AG04449 (cell line): ENCODE results near the gene PF4V1.

Experiments
- CTCF ChIA-PET: fragments of 350-600 bp; formaldehyde crosslinking; extraction: SDS; loops from one replicate; lab custom pipeline; 2021; ENCODE audit warnings: antibody characterized with exemption; lab: Yijun Ruan, JAX
- POLR2A ChIA-PET: fragments of 400-600, 350-600 bp; formaldehyde crosslinking; extraction: SDS; loops from one replicate; lab custom pipeline; 2020; ENCODE audit warnings: antibody characterized with exemption, inconsistent platforms; lab: Yijun Ruan, JAX
- DNase-seq: peaks from one replicate; pipeline ENCODE4 v3.0.0-alpha.2; 2010; ENCODE audit warnings: low read depth, low spot score
- H3K4me3 ChIP-seq: 2 replicates; pipeline ENCODE4 v1.5.1; 2011; ENCODE audit warnings: low read depth, mild to moderate bottlenecking, control low read depth, low read length
- CTCF ChIP-seq: IDR thresholded peaks from one replicate; pipeline ENCODE4 v1.5.1; 2011; ENCODE audit warnings: mild to moderate bottlenecking, moderate library complexity, low read length, control low read depth, inconsistent platforms; ENCODE audit not compliant: insufficient read depth; ENCODE audit errors: missing control alignments

The PF4V1 gene

GRCh38 chr4:73869130-73870055 is 16.3 kb downstream of the PF4V1 start, which contains the start of gene CXCL1:
Gene CXCL1, plus strand, starts transcription at chr4:73869393. Its CDS starts 78 bp downstream, at chr4:73869471.
- ChIA-PET POLR2A (no interaction called here), CTCF (interaction anchor here (1.0 to 1.6 kb wide), 6 partner anchors 9 to 139 kb away, joined by 3 to 6 read pairs (median 4); no protein-coding TSS in a partner anchor)
- peak within 1 kb of the TSS; percentile 59 for H3K4me3 ChIP-seq
- DNase-seq: no peak
- no peak for TF ChIP-seq CTCF

GRCh38 chr4:73870260-73870659 is 17.2 kb downstream of the PF4V1 start:
- ChIA-PET POLR2A (no interaction called here), CTCF (no interaction called here)
- DNase-seq: no peak
- H3K4me3 ChIP-seq: no peak overlapping the region
- TF ChIP-seq CTCF: no peak

GRCh38 chr4:73870768-73871167 is 17.7 kb downstream of the PF4V1 start:
- TF ChIP-seq CTCF: no peak
- no peak for DNase-seq
- ChIA-PET POLR2A (no interaction called here), CTCF (no interaction called here)
- no peak overlapping the region for H3K4me3 ChIP-seq

GRCh38 chr4:73871511-73872310 is 18.6 kb downstream of the PF4V1 start:
- CTCF ChIA-PET: interaction anchor here (1.0 to 1.5 kb wide), 2 partner anchors 20 to 144 kb away, joined by 3 to 4 read pairs; no protein-coding TSS in a partner anchor
- TF ChIP-seq CTCF: no peak
- POLR2A ChIA-PET: no interaction called here
- no peak for DNase-seq
- no peak overlapping the region for H3K4me3 ChIP-seq

- no peak for TF ChIP-seq CTCF
- ChIA-PET POLR2A (no interaction called here), CTCF (interaction anchor here (1.0 to 1.5 kb wide), 2 partner anchors 21 to 145 kb away, joined by 3 to 4 read pairs; no protein-coding TSS in a partner anchor)
- no peak for DNase-seq
- H3K4me3 ChIP-seq: no peak overlapping the region
Observed at GRCh38 chr4:73872316-73873108, 19.4 kb downstream of the PF4V1 start.
